Ascending aorta (tissue), 2 donors: ENCODE data around the gene C19orf81. TPM values are rescaled to one million over a fixed set of nuclear protein-coding genes. Genes with fewer than 3 reads are reported as not detected.

Experiments
- DNase-seq, 2 donors: peaks; one replicate each; pipeline ENCODE4 v3.0.0-alpha.2; 2019; ENCODE audit warnings: low spot score in 2 of 2
- H3K27ac ChIP-seq, 2 donors: fragments of 200-600 bp; sonication (generic); one replicate each; pipeline ENCODE4 v1.5.1; 2016 to 2017; ENCODE audit warnings: mild to moderate bottlenecking in 1 of 2
- H3K27me3 ChIP-seq: fragments of 200-600 bp; sonication (generic); one replicate; pipeline ENCODE4 v1.5.1; 2017
- H3K36me3 ChIP-seq, 2 donors: fragments of 200-600 bp; sonication (generic); one replicate each; pipeline ENCODE4 v1.5.1; 2016
- H3K4me1 ChIP-seq, 2 donors: fragments of 200-600 bp; sonication (generic); one replicate each; pipeline ENCODE4 v1.5.1; 2016 to 2017; ENCODE audit warnings: mild to moderate bottlenecking in 1 of 2
- H3K4me3 ChIP-seq, 2 donors: fragments of 200-600 bp; sonication (generic); one replicate each; pipeline ENCODE4 v1.5.1; 2016 to 2017; ENCODE audit warnings: mild to moderate bottlenecking in 1 of 2
- H3K9me3 ChIP-seq, 2 donors: fragments of 200-600 bp; sonication (generic); one replicate each; pipeline ENCODE4 v1.5.1; 2016
- intact Hi-C: fragments of 100-400 bp; cut with DNase I; formaldehyde crosslinking; loops from one replicate; pipeline ENCODE4 v1.15.1; 2023
- total RNA-seq: library from RNA; depleted of rRNA; stranded (reverse); fragments of >200 nt; gene quantifications from one replicate; pipeline ENCODE4 v1.1.0, GENCODE V29; 2016
- TF ChIP-seq, protein P1 (sequence below), 3 experiments: fragments of 200-600 bp in 2 of 3; fragments of 450-650 bp in 1 of 3; sonication (generic) in 2 of 3; IDR thresholded peaks; one replicate each; pipeline ENCODE4 v1.5.1; 2016 to 2019; ENCODE audit warnings: antibody characterized with exemption in 3 of 3, mild to moderate bottlenecking in 1 of 3, moderate library complexity in 1 of 3

Gene C19orf81
- total RNA-seq, 1 donor from 2014 or later, result not detected

DNA sequence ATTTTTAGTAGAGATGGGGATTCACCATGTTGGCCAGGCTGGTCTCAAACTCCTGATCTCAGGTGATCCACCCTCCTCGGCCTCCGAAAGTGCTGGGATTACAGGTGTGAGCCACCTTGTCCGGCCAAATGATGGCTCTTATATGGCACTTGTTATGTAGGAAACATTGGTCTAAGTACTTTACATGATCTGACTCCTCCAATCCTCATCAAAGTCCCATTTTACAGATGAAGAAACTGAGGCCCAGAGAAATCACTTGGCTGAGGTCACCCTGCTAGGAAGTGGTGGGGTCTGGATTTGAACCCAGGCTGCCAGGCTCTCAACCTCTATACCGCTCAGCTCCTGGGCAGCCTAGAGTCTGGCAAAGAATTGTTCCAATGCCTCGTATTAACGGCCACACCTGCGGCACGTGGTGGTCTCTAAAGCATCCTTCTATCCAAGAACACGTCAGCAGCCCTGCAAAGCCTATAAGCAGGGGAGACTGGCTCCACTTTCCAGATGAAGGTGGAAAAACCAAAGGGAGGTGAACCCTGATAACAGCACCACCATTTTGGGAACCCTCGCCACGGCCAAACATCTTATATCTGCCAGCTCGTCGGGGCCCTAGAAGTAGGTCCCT, 52.2 kb downstream of the C19orf81 start:
- intact Hi-C loops, result no loop called here
- Histone ChIP-seq H3K27ac (no peak overlapping the region), H3K4me1 (no peaks in the 10 kb centered on the region), H3K27me3 (no peaks in the 10 kb centered on the region), H3K9me3 (no peaks in the 10 kb centered on the region), H3K4me3 (no peak overlapping the region), H3K36me3 (no peaks in the 10 kb centered on the region)
- TF ChIP-seq, protein P1, sequence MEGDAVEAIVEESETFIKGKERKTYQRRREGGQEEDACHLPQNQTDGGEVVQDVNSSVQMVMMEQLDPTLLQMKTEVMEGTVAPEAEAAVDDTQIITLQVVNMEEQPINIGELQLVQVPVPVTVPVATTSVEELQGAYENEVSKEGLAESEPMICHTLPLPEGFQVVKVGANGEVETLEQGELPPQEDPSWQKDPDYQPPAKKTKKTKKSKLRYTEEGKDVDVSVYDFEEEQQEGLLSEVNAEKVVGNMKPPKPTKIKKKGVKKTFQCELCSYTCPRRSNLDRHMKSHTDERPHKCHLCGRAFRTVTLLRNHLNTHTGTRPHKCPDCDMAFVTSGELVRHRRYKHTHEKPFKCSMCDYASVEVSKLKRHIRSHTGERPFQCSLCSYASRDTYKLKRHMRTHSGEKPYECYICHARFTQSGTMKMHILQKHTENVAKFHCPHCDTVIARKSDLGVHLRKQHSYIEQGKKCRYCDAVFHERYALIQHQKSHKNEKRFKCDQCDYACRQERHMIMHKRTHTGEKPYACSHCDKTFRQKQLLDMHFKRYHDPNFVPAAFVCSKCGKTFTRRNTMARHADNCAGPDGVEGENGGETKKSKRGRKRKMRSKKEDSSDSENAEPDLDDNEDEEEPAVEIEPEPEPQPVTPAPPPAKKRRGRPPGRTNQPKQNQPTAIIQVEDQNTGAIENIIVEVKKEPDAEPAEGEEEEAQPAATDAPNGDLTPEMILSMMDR (IDR thresholded peaks at IDR 0.05), result no peak
- DNase-seq, result no peak

DNA sequence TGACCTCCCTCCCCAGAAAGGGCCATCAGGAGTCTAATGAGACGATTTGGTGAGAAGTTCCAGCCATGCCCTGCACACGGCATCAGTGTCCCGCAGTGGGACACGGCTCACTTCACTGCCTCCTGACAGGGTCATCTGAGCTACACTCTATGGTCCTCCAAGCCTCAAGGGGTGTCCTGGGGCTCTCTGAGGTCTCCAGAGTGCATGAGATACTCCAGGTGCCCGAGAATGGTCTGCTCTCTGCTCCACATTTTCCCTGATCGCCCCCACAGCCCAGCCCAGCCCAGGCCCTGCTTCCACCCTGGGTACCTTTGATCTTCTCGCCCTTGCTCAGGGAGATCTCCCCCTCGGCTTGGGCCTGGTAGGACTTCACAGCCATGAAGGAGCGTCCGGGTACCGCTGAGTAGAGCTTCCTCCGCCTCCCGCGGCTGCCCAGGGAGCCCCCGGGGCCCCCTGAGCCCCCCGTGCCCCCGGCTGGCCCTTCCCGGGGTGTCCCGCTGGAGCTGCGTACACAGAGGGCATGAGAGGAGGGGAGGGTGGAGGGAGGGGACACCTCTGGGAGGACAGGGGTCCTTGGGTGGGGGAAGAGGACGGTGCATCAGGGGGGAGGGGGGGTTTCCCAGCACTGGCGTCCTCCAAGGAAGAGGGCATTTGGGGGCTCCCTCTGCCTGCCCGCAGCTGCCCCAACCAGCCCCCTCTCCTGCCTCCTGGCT, 53.1 kb downstream of the C19orf81 start:
- Histone ChIP-seq H3K36me3 (no peaks in the 10 kb centered on the region), H3K4me3 (no peak overlapping the region), H3K4me1 (no peaks in the 10 kb centered on the region), H3K9me3 (no peaks in the 10 kb centered on the region), H3K27me3 (no peaks in the 10 kb centered on the region), H3K27ac (no peak overlapping the region)
- intact Hi-C loops, result no loop called here
- DNase-seq, result no peak
- TF ChIP-seq, protein P1 (IDR thresholded peaks at IDR 0.05), result no peak

DNA sequence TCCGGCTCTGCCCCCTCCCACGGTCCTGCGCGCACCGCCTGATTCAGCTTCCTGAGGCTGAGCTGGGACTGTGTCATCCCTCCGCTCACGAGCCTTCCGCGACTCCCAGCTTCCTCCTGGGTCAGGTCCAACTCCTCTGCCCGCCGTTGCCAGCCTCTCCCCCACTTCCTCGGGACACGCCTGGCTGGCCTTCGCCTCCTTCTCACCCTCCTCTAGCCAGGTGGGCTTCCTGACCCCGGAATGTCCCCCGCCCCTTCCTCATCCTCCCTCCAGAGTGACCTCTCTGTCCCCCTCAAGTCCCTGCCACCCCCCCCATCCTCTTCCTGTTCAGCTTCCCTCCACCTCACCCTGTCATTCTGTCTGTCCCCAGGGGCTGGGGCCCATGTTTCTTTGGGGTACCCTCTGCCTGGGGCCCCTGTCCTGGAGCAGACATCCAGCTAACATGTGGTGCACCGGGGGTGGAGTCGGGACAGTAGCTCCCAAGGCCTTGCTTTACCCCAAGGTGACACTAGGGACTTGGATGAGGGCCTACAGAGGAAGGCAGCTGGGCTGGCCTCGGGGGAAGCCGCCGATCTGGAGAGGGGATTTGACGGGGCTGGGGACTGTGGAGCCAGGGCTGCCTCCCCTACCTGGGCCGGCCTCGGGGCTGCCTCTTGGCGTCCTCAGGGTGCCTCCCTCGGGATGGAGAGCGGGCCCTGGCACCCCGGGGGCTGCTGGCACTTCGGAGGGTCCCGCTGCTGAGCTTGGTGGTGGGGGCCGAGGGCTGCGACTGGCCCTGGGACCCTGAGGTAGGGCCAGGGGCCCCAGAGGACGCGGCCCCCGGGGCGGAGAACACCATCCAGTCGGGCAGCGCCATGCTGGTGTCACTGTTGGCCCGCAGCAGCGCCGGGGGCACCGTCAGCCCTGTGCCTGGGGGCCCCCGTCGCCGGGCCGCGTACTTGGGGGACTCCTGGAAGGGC, 53.9 kb downstream of the C19orf81 start:
- no peak for DNase-seq
- Histone ChIP-seq H3K36me3 (no peaks in the 10 kb centered on the region), H3K27me3 (no peaks in the 10 kb centered on the region), H3K4me3 (no peak overlapping the region), H3K27ac (no peak overlapping the region), H3K9me3 (no peaks in the 10 kb centered on the region), H3K4me1 (no peaks in the 10 kb centered on the region)
- intact Hi-C loops, result no loop called here
- TF ChIP-seq, protein P1 (IDR thresholded peaks at IDR 0.05), result no peak

DNA sequence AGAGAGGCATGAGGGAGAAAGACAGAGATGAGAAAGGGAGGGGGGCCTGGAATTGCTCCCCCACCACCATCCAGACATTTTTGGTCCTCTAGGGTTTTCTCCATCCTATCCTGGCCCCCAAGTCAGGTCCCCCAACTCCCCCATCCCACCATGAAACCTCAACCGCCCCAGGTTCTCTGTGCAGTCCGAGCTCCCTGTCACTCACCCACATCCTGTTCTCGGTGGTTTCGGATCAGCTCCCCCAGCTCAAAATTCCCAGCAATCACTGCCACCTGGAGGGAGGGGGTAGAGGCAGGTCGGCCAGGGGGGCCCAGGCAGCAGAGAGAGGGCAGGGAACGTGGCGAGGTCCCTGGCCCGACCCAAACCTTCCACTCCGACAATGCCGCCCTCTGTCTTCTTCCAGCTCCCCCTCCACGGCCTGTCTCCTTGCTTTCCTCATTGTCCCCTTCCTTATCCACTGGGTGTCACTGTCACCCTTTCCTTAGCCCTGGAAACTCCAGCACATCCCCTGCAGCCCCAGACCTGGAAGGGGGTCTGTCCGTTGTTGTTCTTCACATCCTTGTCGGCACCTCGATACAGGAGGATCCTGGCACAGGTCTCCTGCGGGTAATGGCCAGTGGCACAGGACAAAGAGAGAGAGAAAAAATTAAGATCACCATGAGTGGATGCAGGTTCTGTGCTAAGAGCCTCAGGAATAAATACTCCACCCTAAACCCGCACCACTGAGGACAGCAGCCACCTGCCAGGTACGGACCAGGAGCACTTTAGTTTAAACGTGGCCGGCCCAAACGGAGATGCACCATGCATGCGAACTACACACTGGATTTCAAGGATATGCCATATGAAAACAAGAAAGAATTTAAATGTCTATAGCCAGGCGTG, 54.9 kb downstream of the C19orf81 start:
- Histone ChIP-seq H3K27ac (no peak overlapping the region), H3K4me1 (no peaks in the 10 kb centered on the region), H3K36me3 (no peaks in the 10 kb centered on the region), H3K27me3 (no peaks in the 10 kb centered on the region), H3K9me3 (no peaks in the 10 kb centered on the region), H3K4me3 (no peak overlapping the region)
- DNase-seq, result no peak
- TF ChIP-seq, protein P1 (IDR thresholded peaks at IDR 0.05), result no peak
- intact Hi-C loops, result no loop called here

DNA sequence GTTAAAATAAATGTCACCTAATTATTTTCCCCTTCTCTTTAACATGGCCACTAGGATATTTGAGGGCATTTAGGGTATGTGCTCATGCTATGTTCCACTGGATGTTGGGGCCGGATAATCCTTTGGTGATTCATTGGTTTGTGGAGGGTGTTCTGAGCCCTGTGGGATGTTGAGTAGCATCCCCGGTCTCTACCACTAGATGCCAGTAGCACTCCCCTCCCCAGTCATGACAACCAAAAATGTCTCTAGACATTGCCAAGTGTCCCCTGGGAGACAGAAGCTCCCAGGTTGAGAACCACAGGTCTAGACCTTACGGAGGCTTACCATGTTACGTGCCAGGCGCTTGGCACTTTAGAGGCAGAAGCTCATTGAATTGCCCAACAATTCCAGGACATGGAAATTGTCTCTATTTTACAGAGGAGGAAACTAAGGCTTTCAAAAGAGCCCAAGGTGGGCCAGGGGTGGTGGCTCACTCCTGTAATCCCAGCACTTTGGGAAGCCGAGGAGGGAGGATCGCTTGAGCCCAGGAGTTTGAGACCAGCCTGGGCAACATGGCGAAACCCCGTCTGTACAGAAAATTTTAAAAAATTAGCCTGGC, 56.3 kb downstream of the C19orf81 start:
- Histone ChIP-seq H3K4me3 (no peak overlapping the region), H3K36me3 (no peaks in the 10 kb centered on the region), H3K27ac (no peak overlapping the region), H3K9me3 (no peaks in the 10 kb centered on the region), H3K4me1 (no peaks in the 10 kb centered on the region), H3K27me3 (no peaks in the 10 kb centered on the region)
- intact Hi-C loops, result no loop called here
- no peak for DNase-seq
- TF ChIP-seq, protein P1 (IDR thresholded peaks at IDR 0.05), result peak in 1 of 3 experiments; percentile 28
